ENCODE results near the gene COG7.
A peak's percentile ranks its signal among the peaks of the same experiment; 100 is the strongest.
"Not testable (repeated sequence)": the region's sequence is repeated elsewhere in the genome, so short reads cannot be mapped to it uniquely, and the experiment has no call there.

COG7 gene

GRCh38 chr16:23452572-23453337, at the start of gene COG7:
COG7 (minus strand) TSS chr16:23453189; CDS start chr16:23452994, 195 bp downstream.
- DNase-seq = peak; percentile 93

- no peak for DNase-seq
These were observed 49.5 kb upstream of the COG7 start for GRCh38 chr16:23502466-23502865.

- no peak for DNase-seq
These were observed 48.3 kb upstream of the COG7 start for GRCh38 chr16:23501291-23501690.

GRCh38 chr16:23500862-23501225, 47.9 kb upstream of the COG7 start:
- no peak for DNase-seq

- no peak for DNase-seq
These were observed 47.3 kb upstream of the COG7 start for GRCh38 chr16:23500212-23500861.

GRCh38 chr16:23499801-23500200, 46.8 kb upstream of the COG7 start:
- no peak for DNase-seq

GRCh38 chr16:23498863-23499262, 45.9 kb upstream of the COG7 start:
- no peak for DNase-seq

GRCh38 chr16:23497543-23497868, 44.5 kb upstream of the COG7 start:
- DNase-seq = no peak

- DNase-seq = no peak
These were observed 44.0 kb upstream of the COG7 start for GRCh38 chr16:23496821-23497542.

- DNase-seq = no peak
These were observed 42.7 kb upstream of the COG7 start for GRCh38 chr16:23495671-23496070.

GRCh38 chr16:23494188-23494587, 41.2 kb upstream of the COG7 start:
- DNase-seq = no peak

GRCh38 chr16:23491490-23492391, 38.8 kb upstream of the COG7 start:
- DNase-seq = no peak

GRCh38 chr16:23486480-23486879, 33.5 kb upstream of the COG7 start:
- no peak for DNase-seq

GRCh38 chr16:23485841-23486240, 32.9 kb upstream of the COG7 start:
- no peak for DNase-seq

GRCh38 chr16:23485257-23485614, 32.2 kb upstream of the COG7 start:
- DNase-seq = no peak

- no peak for DNase-seq
These were observed 31.7 kb upstream of the COG7 start for GRCh38 chr16:23484510-23485256.

GRCh38 chr16:23483492-23483891, 30.5 kb upstream of the COG7 start:
- DNase-seq = not testable (repeated sequence)

GRCh38 chr16:23482778-23483177, 29.8 kb upstream of the COG7 start:
- no peak for DNase-seq

GRCh38 chr16:23480257-23480656, 27.3 kb upstream of the COG7 start:
- DNase-seq = no peak

GRCh38 chr16:23479138-23479537, 26.1 kb upstream of the COG7 start:
- no peak for DNase-seq

- no peak for DNase-seq
These were observed 25.6 kb upstream of the COG7 start for GRCh38 chr16:23478566-23478965.

GRCh38 chr16:23476289-23476688, 23.3 kb upstream of the COG7 start:
- DNase-seq = no peak

Data from activated CD8-positive, alpha-beta memory T cell treated with anti-CD3 and anti-CD28 coated beads, Interleukin-2, amount 50 U/mL, for 48 hours (primary cell).